ENCODE measurements around the gene PNMA8A. TPM values are rescaled to one million over a fixed set of nuclear protein-coding genes. Genes with fewer than 3 reads are reported as not detected.

The PNMA8A gene
- total RNA-seq, 1 experiment from 2014 or later: not detected

- H3K27ac ChIP-seq: no peak overlapping the region
- H3K4me1 ChIP-seq (replicated peaks; ENCODE audit: insufficient read depth): no peaks in the 10 kb centered on the region
- no peak overlapping the region for H3K4me2 ChIP-seq
These were observed 21.5 kb upstream of the PNMA8A start for GRCh38 chr19:46492841-46493235.

GRCh38 chr19:46491975-46492682 is 20.8 kb upstream of the PNMA8A start:
- no peaks in the 10 kb centered on the region for H3K79me2 ChIP-seq (ENCODE audit: low read depth)
- BruUV-seq (replicated peaks): no TSS peak
- no peak overlapping the region for H3K4me3 ChIP-seq

More at GRCh38 chr19:46492841-46493235, 21.5 kb upstream of the PNMA8A start:
- no TSS peak for BruUV-seq (replicated peaks)
- Histone ChIP-seq H2AFZ (no peak overlapping the region), H3K4me3 (no peak overlapping the region), H3K27me3 (ENCODE audit: insufficient read depth, low read depth) (peaks cover 74% of the 10 kb centered on the region), H3F3A (ENCODE audit: insufficient read depth, low read depth) (no peaks in the 10 kb centered on the region), H3K79me2 (ENCODE audit: low read depth) (no peaks in the 10 kb centered on the region), H4K20me1 (ENCODE audit: insufficient read depth) (no peaks in the 10 kb centered on the region), H3K9me3 (ENCODE audit: insufficient read depth, low read depth) (no peaks in the 10 kb centered on the region), H3K36me3 (ENCODE audit: low read depth) (no peaks in the 10 kb centered on the region), H3K9me2 (ENCODE audit: insufficient read depth) (no peaks in the 10 kb centered on the region)
- intact Hi-C loops (cut with micrococcal nuclease; ENCODE audit: unreplicated experiment): no loop called here
- ChIA-PET POLR2A (ENCODE audit: unreplicated experiment) (no interaction called here), CTCF (interaction anchor here (0.6 kb wide), 1 partner anchor 175 kb away, joined by 6 read pairs; no protein-coding TSS in a partner anchor)
- TF ChIP-seq CTCF (conservative IDR thresholded peaks at IDR 0.05) (no peak), EZH2 (IDR thresholded peaks at IDR 0.05; ENCODE audit: low read depth) (no peak)
- no peak for DNase-seq

GRCh38 chr19:46490774-46491173 is 19.4 kb upstream of the PNMA8A start:
- Histone ChIP-seq H3K4me1 (replicated peaks; ENCODE audit: insufficient read depth) (no peaks in the 10 kb centered on the region), H3K9me3 (ENCODE audit: insufficient read depth, low read depth) (no peaks in the 10 kb centered on the region), H3K79me2 (ENCODE audit: low read depth) (no peaks in the 10 kb centered on the region), H3F3A (ENCODE audit: insufficient read depth, low read depth) (no peaks in the 10 kb centered on the region), H3K4me2 (no peak overlapping the region), H2AFZ (no peak overlapping the region), H4K20me1 (ENCODE audit: insufficient read depth) (no peaks in the 10 kb centered on the region), H3K9me2 (ENCODE audit: insufficient read depth) (no peaks in the 10 kb centered on the region), H3K4me3 (no peak overlapping the region), H3K27me3 (ENCODE audit: insufficient read depth, low read depth) (peaks cover 85% of the 10 kb centered on the region), H3K36me3 (ENCODE audit: low read depth) (no peaks in the 10 kb centered on the region), H3K27ac (no peak overlapping the region)
- intact Hi-C loops (cut with micrococcal nuclease; ENCODE audit: unreplicated experiment): no loop called here
- DNase-seq: no peak
- ChIA-PET POLR2A (ENCODE audit: unreplicated experiment) (interaction anchor here (0.6 kb wide), 1 partner anchor 80 kb away, joined by 7 read pairs; no protein-coding TSS in a partner anchor), CTCF (no interaction called here)
- TF ChIP-seq CTCF (conservative IDR thresholded peaks at IDR 0.05) (no peak), EZH2 (IDR thresholded peaks at IDR 0.05; ENCODE audit: low read depth) (no peak)
- BruUV-seq (replicated peaks): no TSS peak

More at GRCh38 chr19:46491975-46492682, 20.8 kb upstream of the PNMA8A start:
- Histone ChIP-seq H3F3A (ENCODE audit: insufficient read depth, low read depth) (no peaks in the 10 kb centered on the region), H4K20me1 (ENCODE audit: insufficient read depth) (no peaks in the 10 kb centered on the region), H3K4me2 (no peak overlapping the region), H3K4me1 (replicated peaks; ENCODE audit: insufficient read depth) (no peaks in the 10 kb centered on the region), H2AFZ (no peak overlapping the region), H3K9me3 (ENCODE audit: insufficient read depth, low read depth) (no peaks in the 10 kb centered on the region), H3K36me3 (ENCODE audit: low read depth) (no peaks in the 10 kb centered on the region), H3K9me2 (ENCODE audit: insufficient read depth) (no peaks in the 10 kb centered on the region), H3K27ac (no peak overlapping the region), H3K27me3 (ENCODE audit: insufficient read depth, low read depth) (peaks cover 80% of the 10 kb centered on the region)
- TF ChIP-seq CTCF (conservative IDR thresholded peaks at IDR 0.05) (no peak), EZH2 (IDR thresholded peaks at IDR 0.05; ENCODE audit: low read depth) (no peak)
- POLR2A ChIA-PET (ENCODE audit: unreplicated experiment): no interaction called here
- CTCF ChIA-PET: no interaction called here
- no peak for DNase-seq
- intact Hi-C loops (cut with micrococcal nuclease; ENCODE audit: unreplicated experiment): no loop called here

Measured in PC-9 (cell line).